Cardiac septum (tissue), 1 donor: ENCODE data around the gene PVALEF. TPM values are rescaled to one million over a fixed set of nuclear protein-coding genes. Genes with fewer than 3 reads are reported as not detected.
"Not testable (repeated sequence)": the region's sequence is repeated elsewhere in the genome, so short reads cannot be mapped to it uniquely, and the experiment has no call there.

Source experiments
- DNase-seq: peaks from one replicate; pipeline ENCODE4 v3.0.0-alpha.2; 2020; ENCODE audit warnings: low spot score
- intact Hi-C: fragments of 100-400 bp; cut with DNase I; formaldehyde crosslinking; loops from one replicate; pipeline ENCODE4 v1.14.0; 2022
- total RNA-seq: library from RNA; stranded (reverse); fragmentation: NEBNext Ultra II Directional; extraction: Animal tissue kit (Norgen Biotek cat#: 25700); gene quantifications from one replicate; pipeline ENCODE4 v1.2.1, GENCODE V29; 2021
- donor health status: DM: no; HTN: no; CAD: no.

PVALEF gene
- total RNA-seq, 1 donor from 2014 or later = not detected

- intact Hi-C loops = loop anchor here (5.0 kb wide), 1 partner anchor 62 kb away; no protein-coding TSS in a partner anchor
- no peak for DNase-seq
Measured at GRCh38 chr17:81140695-81141094, 24.6 kb upstream of the PVALEF start.

GRCh38 chr17:81142301-81143199 lies 22.8 kb upstream of the PVALEF start:
- intact Hi-C loops = loop anchor here (2.0 to 5.0 kb wide), 2 partner anchors 60 to 96 kb away; partner anchors contain the start of genes NDUFAF8 and TEPSIN
- DNase-seq = peak; percentile 87

GRCh38 chr17:81143200-81143527 lies 22.1 kb upstream of the PVALEF start:
- intact Hi-C loops = loop anchor here (2.0 to 5.0 kb wide), 2 partner anchors 59 to 96 kb away; partner anchors contain the start of genes NDUFAF8 and TEPSIN
- DNase-seq = no peak

- no peak for DNase-seq
- intact Hi-C loops = loop anchor here (2.0 to 5.0 kb wide), 2 partner anchors 58 to 95 kb away; partner anchors contain the start of genes NDUFAF8 and TEPSIN
Measured at GRCh38 chr17:81143717-81144422, 21.4 kb upstream of the PVALEF start.

- no peak for DNase-seq
- intact Hi-C loops = loop anchor here (5.0 kb wide), 1 partner anchor 58 kb away; no protein-coding TSS in a partner anchor
Measured at GRCh38 chr17:81144423-81144781, 20.9 kb upstream of the PVALEF start.

- DNase-seq, intact Hi-C loops: not testable (repeated sequence)
Measured at GRCh38 chr17:81146208-81146607, 19.1 kb upstream of the PVALEF start.

GRCh38 chr17:81147701-81148100 lies 17.6 kb upstream of the PVALEF start:
- intact Hi-C loops = no loop called here
- no peak for DNase-seq

GRCh38 chr17:81148571-81148970 lies 16.7 kb upstream of the PVALEF start:
- no peak for DNase-seq

GRCh38 chr17:81148986-81149533 lies 16.2 kb upstream of the PVALEF start:
- peak; percentile 85 for DNase-seq
- intact Hi-C loops = no loop called here

More at GRCh38 chr17:81148571-81148970, 16.7 kb upstream of the PVALEF start:
- intact Hi-C loops = no loop called here

- intact Hi-C loops = no loop called here
Measured at GRCh38 chr17:81150377-81151077, 14.8 kb upstream of the PVALEF start.

GRCh38 chr17:81151278-81151677 lies 14.0 kb upstream of the PVALEF start:
- intact Hi-C loops = no loop called here
- no peak for DNase-seq

More at GRCh38 chr17:81150377-81151077, 14.8 kb upstream of the PVALEF start:
- DNase-seq = peak; percentile 92

- DNase-seq = no peak
- intact Hi-C loops = no loop called here
Measured at GRCh38 chr17:81152288-81152828, 12.9 kb upstream of the PVALEF start.

- DNase-seq = no peak
- intact Hi-C loops = no loop called here
Measured at GRCh38 chr17:81153340-81153803, 11.9 kb upstream of the PVALEF start.

GRCh38 chr17:81154016-81154415 lies 11.3 kb upstream of the PVALEF start:
- DNase-seq, intact Hi-C loops: not testable (repeated sequence)

GRCh38 chr17:81154961-81155360 lies 10.3 kb upstream of the PVALEF start:
- intact Hi-C loops = no loop called here
- DNase-seq = no peak

- DNase-seq = no peak
- intact Hi-C loops = no loop called here
Measured at GRCh38 chr17:81156866-81157805, 8.2 kb upstream of the PVALEF start.

GRCh38 chr17:81157848-81158687 lies 7.2 kb upstream of the PVALEF start:
- DNase-seq = no peak
- intact Hi-C loops = no loop called here
